PC-3 (cell line): ENCODE data around the gene DST. TPM values are rescaled to one million over a fixed set of nuclear protein-coding genes. Genes with fewer than 3 reads are reported as not detected.

Experiments used
- ATAC-seq: fragments of 200-7000 bp; cut with Tn5 transposase; 2 replicates; pipeline ENCODE4 v1.9.1; 2020; ENCODE audit warnings: mild to moderate bottlenecking, moderate library complexity
- BruUV-seq: library from RNA; stranded (reverse); fragments of 400-500 nt; replicated peaks from 2 replicates; lab custom pipeline; 2021; lab: Mats Ljungman, UMichigan
- CTCF ChIA-PET: fragments of 300-600 bp; sonication (Branson Sonifier 250); formaldehyde crosslinking; loops from one replicate; lab custom pipeline; 2022; ENCODE audit warnings: antibody characterized with exemption; lab: Charles Lee
- POLR2A ChIA-PET: fragments of 300-600 bp; sonication (Branson Sonifier 250); formaldehyde crosslinking; loops from one replicate; lab custom pipeline; 2022; ENCODE audit warnings: antibody characterized with exemption; ENCODE audit not compliant: unreplicated experiment; lab: Charles Lee
- DNase-seq: peaks from one replicate; pipeline ENCODE4 v3.0.0-alpha.2; 2015
- H2AFZ ChIP-seq: fragments of 300-600 bp; sonication (generic); 2 replicates; pipeline ENCODE4 v1.6.0; 2016; ENCODE audit warnings: antibody characterized with exemption, low read length
- H3F3A ChIP-seq: fragments of 300-600 bp; sonication (generic); one replicate; pipeline ENCODE4 v1.6.0; 2017; ENCODE audit warnings: antibody characterized with exemption, low read length, control low read depth, mild to moderate bottlenecking; ENCODE audit not compliant: unreplicated experiment
- H3K27ac ChIP-seq: fragments of 300-600 bp; sonication (generic); 2 replicates; pipeline ENCODE4 v1.5.1; 2016; ENCODE audit warnings: mild to moderate bottlenecking, low read length
- H3K27me3 ChIP-seq: fragments of 300-600 bp; sonication (generic); 2 replicates; pipeline ENCODE4 v1.6.1; 2016; ENCODE audit warnings: low read length, mixed read lengths
- H3K36me3 ChIP-seq: fragments of 300-600 bp; sonication (generic); 2 replicates; pipeline ENCODE4 v1.6.1; 2016; ENCODE audit warnings: low read depth, mixed run types, low read length, mixed read lengths
- H3K4me1 ChIP-seq: fragments of 300-600 bp; sonication (generic); 2 replicates; pipeline ENCODE4 v1.5.1; 2016; ENCODE audit warnings: low read length; ENCODE audit not compliant: insufficient read depth
- H3K4me2 ChIP-seq: fragments of 300-600 bp; sonication (generic); 2 replicates; pipeline ENCODE4 v1.6.0; 2016; ENCODE audit warnings: low read length
- H3K4me3 ChIP-seq: fragments of 300-600 bp; sonication (generic); 2 replicates; pipeline ENCODE4 v1.5.1; 2016; ENCODE audit warnings: mild to moderate bottlenecking, low read length, mixed read lengths
- H3K79me2 ChIP-seq: fragments of 300-600 bp; sonication (generic); 2 replicates; pipeline ENCODE4 v1.6.1; 2017; ENCODE audit warnings: low read length, mixed read lengths
- H3K9ac ChIP-seq: fragments of 300-600 bp; sonication (generic); 2 replicates; pipeline ENCODE4 v1.6.0; 2016; ENCODE audit warnings: mild to moderate bottlenecking, low read length
- H3K9me2 ChIP-seq: fragments of 300-600 bp; sonication (generic); replicated peaks from 2 replicates; pipeline ENCODE4 v1.6.1; 2016; ENCODE audit warnings: mixed run types, low read length, mixed read lengths
- H3K9me3 ChIP-seq: fragments of 300-600 bp; sonication (generic); 2 replicates; pipeline ENCODE4 v1.6.1; 2016; ENCODE audit warnings: low read length, mixed read lengths
- H4K20me1 ChIP-seq: fragments of 300-600 bp; sonication (generic); 2 replicates; pipeline ENCODE4 v1.6.1; 2016; ENCODE audit warnings: low read length, mixed read lengths
- EZH2 ChIP-seq: fragments of 300-600 bp; sonication (generic); IDR thresholded peaks from one replicate; pipeline ENCODE4 v1.6.1; 2017; ENCODE audit warnings: antibody characterized with exemption, mild to moderate bottlenecking, low read length; ENCODE audit not compliant: unreplicated experiment
- EZH2phosphoT487 ChIP-seq: fragments of 300-600 bp; sonication (generic); IDR thresholded peaks from 2 replicates; pipeline ENCODE4 v1.6.1; 2018; ENCODE audit warnings: mild to moderate bottlenecking, antibody characterized with exemption, low read length, borderline replicate concordance
- intact Hi-C: fragments of 100-400 bp; cut with micrococcal nuclease; formaldehyde crosslinking; loops from 2 replicates; pipeline ENCODE4 v1.9.0; 2023
- total RNA-seq: library from RNA; depleted of rRNA; stranded (reverse); fragments of >200 nt; gene quantifications from 2 replicates; pipeline ENCODE4 v1.2.3, GENCODE V29; 2014
- TF ChIP-seq, protein P1 (sequence below): fragments of 300-600 bp; sonication (generic); conservative IDR thresholded peaks from 2 replicates; pipeline ENCODE4 v1.5.1; 2017; ENCODE audit warnings: antibody characterized with exemption, low read depth, mild to moderate bottlenecking, low read length

Gene DST
- total RNA-seq, 1 experiment from 2014 or later = 81.5 TPM

DNA sequence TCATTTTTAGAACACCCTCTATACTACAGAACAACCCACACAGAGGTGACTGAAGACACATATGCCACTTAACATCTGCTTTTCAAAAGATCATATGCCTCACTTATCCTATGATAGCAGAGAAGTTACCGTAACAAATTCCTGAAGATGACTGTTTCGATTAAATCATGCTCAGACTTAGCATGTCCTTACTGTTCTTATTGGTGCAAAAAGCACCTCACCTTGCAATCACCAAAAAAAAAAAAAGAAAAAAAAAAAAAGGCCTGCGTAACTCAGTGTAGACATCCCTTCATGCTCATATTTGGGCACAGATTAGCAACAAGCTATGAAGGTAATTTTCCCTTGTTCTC is 17.7 kb upstream of the DST start:
- no peak overlapping the region for H3K9ac ChIP-seq
- no peak overlapping the region for H3K27ac ChIP-seq
- H3K36me3 ChIP-seq = no peaks in the 10 kb centered on the region
- H4K20me1 ChIP-seq = no peaks in the 10 kb centered on the region
- ATAC-seq = no peak
- ChIA-PET POLR2A (no interaction called here), CTCF (interaction anchor here (0.7 kb wide), 1 partner anchor 24 kb away, joined by 3 read pairs; no protein-coding TSS in a partner anchor)
- H3K79me2 ChIP-seq = no peaks in the 10 kb centered on the region
- H3K27me3 ChIP-seq = no peaks in the 10 kb centered on the region
- DNase-seq = no peak
- no peak overlapping the region for H3K4me2 ChIP-seq
- H3F3A ChIP-seq = no peaks in the 10 kb centered on the region
- TF ChIP-seq EZH2phosphoT487 (no peak), EZH2 (no peak)
- TF ChIP-seq, protein P1, sequence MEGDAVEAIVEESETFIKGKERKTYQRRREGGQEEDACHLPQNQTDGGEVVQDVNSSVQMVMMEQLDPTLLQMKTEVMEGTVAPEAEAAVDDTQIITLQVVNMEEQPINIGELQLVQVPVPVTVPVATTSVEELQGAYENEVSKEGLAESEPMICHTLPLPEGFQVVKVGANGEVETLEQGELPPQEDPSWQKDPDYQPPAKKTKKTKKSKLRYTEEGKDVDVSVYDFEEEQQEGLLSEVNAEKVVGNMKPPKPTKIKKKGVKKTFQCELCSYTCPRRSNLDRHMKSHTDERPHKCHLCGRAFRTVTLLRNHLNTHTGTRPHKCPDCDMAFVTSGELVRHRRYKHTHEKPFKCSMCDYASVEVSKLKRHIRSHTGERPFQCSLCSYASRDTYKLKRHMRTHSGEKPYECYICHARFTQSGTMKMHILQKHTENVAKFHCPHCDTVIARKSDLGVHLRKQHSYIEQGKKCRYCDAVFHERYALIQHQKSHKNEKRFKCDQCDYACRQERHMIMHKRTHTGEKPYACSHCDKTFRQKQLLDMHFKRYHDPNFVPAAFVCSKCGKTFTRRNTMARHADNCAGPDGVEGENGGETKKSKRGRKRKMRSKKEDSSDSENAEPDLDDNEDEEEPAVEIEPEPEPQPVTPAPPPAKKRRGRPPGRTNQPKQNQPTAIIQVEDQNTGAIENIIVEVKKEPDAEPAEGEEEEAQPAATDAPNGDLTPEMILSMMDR = no peak
- no peak overlapping the region for H3K4me3 ChIP-seq
- H3K9me3 ChIP-seq = no peaks in the 10 kb centered on the region
- intact Hi-C loops = no loop called here
- peaks cover 19% of the 10 kb centered on the region for H3K4me1 ChIP-seq
- no peaks in the 10 kb centered on the region for H3K9me2 ChIP-seq
- H2AFZ ChIP-seq = no peak overlapping the region
- no TSS peak for BruUV-seq

GRCh38 chr6:56659721-56660380 is 17.2 kb upstream of the DST start:
- H3K4me3 ChIP-seq = no peak overlapping the region
- H3K9me2 ChIP-seq = no peaks in the 10 kb centered on the region
- BruUV-seq = no TSS peak
- no peaks in the 10 kb centered on the region for H3K9me3 ChIP-seq
- H3F3A ChIP-seq = no peaks in the 10 kb centered on the region
- H4K20me1 ChIP-seq = no peaks in the 10 kb centered on the region
- DNase-seq (no peak), ATAC-seq (no peak)
- no peak overlapping the region for H3K27ac ChIP-seq
- peaks cover 19% of the 10 kb centered on the region for H3K4me1 ChIP-seq
- H3K9ac ChIP-seq = no peak overlapping the region
- no peak overlapping the region for H2AFZ ChIP-seq
- POLR2A ChIA-PET = no interaction called here
- no peaks in the 10 kb centered on the region for H3K27me3 ChIP-seq
- CTCF ChIA-PET = interaction anchor here (0.7 kb wide), 1 partner anchor 24 kb away, joined by 3 read pairs; no protein-coding TSS in a partner anchor
- H3K36me3 ChIP-seq = no peaks in the 10 kb centered on the region
- no peaks in the 10 kb centered on the region for H3K79me2 ChIP-seq
- intact Hi-C loops = no loop called here
- H3K4me2 ChIP-seq = no peak overlapping the region
- TF ChIP-seq EZH2phosphoT487 (no peak), EZH2 (no peak)
- TF ChIP-seq, protein P1 = no peak

- peaks cover 6% of the 10 kb centered on the region for H3F3A ChIP-seq
- ATAC-seq (no peak), DNase-seq (no peak)
- no peaks in the 10 kb centered on the region for H3K9me3 ChIP-seq
- BruUV-seq = no TSS peak
- H4K20me1 ChIP-seq = no peaks in the 10 kb centered on the region
- ChIA-PET POLR2A (no interaction called here), CTCF (no interaction called here)
- intact Hi-C loops = no loop called here
- H3K27me3 ChIP-seq = no peaks in the 10 kb centered on the region
- H2AFZ ChIP-seq = no peak overlapping the region
- TF ChIP-seq EZH2 (no peak), EZH2phosphoT487 (no peak)
- TF ChIP-seq, protein P1 = no peak
- no peaks in the 10 kb centered on the region for H3K79me2 ChIP-seq
- H3K9me2 ChIP-seq = no peaks in the 10 kb centered on the region
- H3K4me2 ChIP-seq = no peak overlapping the region
- H3K27ac ChIP-seq = no peak overlapping the region
- no peak overlapping the region for H3K9ac ChIP-seq
- peaks cover 16% of the 10 kb centered on the region for H3K4me1 ChIP-seq
- no peak overlapping the region for H3K4me3 ChIP-seq
- no peaks in the 10 kb centered on the region for H3K36me3 ChIP-seq
Observed at GRCh38 chr6:56658326-56658725, 15.6 kb upstream of the DST start.
